Measurements from ENCODE around the gene UBE2V1. TPM values are rescaled to one million over a fixed set of nuclear protein-coding genes. Genes with fewer than 3 reads are reported as not detected.

The UBE2V1 gene
- polyA plus RNA-seq, 3 donors, result 62.2 to 95.5 (median 71.1) TPM

DNA sequence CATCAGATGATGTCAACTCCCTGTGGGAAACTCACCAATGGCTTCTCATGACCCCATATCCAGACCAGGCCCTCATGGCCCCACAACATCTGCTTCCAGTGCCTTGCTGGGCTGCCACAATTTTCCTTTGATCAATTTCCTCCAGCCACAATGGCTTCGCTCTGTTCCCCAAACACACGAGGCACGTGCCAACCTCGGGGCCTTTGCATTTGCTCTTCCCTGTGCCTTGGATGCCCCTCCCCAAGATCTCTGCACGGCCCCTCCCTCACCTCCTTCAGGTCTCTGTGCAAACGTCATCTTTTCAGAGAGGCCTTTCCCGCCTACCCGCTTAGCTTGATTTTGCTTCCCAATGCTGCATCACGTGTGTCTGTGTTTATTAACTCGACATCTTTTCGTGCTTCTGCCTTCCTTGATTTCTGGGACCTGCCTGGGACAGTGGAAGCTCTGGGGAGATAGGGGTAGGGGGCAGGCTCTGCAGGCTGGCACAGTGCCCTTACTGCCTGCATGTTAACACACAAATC lies 27.4 kb upstream of the UBE2V1 start:
- Mint-ChIP-seq H3K9me3 (no peaks in the 10 kb centered on the region), H3K27ac (peak overlapping the region in 4 of 7 donors; percentile 16 to 91 (median 48)), H3K4me3 (no peak overlapping the region), H3K27me3 (ENCODE audit: low read depth in 3 of 3) (peaks cover 0 to 2% (median 0%) of the 10 kb centered on the region in 3 donors), H3K36me3 (peaks cover 58 to 82% of the 10 kb centered on the region in 2 donors), H3K4me1 (peaks cover 33% of the 10 kb centered on the region)
- peak overlapping the region in 1 of 2 donors; percentile 52 for H3K27ac ChIP-seq (ENCODE audit: low read depth in 1 of 2, low read length in 2 of 2)
- H3K4me1 ChIP-seq (ENCODE audit: control insufficient read depth in 1 of 2, insufficient read depth in 2 of 2, low read length in 2 of 2), result peaks cover 17 to 22% of the 10 kb centered on the region in 2 donors
- no peak for DNase-seq
- no peak overlapping the region for H2AFZ ChIP-seq (ENCODE audit: insufficient read depth, low read depth, low read length, poor library complexity, severe bottlenecking)
- no peak overlapping the region for H3K4me2 ChIP-seq (replicated peaks; ENCODE audit: extremely low read depth, low read length, poor library complexity, severe bottlenecking)
- H4K20me1 ChIP-seq (ENCODE audit: insufficient read depth, low read length), result peaks cover 65% of the 10 kb centered on the region
- H3K9me3 ChIP-seq (replicated peaks in 1 of 2; ENCODE audit: control insufficient read depth in 1 of 2, insufficient read depth in 1 of 2, low read length in 2 of 2), result no peaks in the 10 kb centered on the region
- H3K27me3 ChIP-seq (ENCODE audit: control insufficient read depth in 2 of 2, insufficient read depth in 2 of 2, low read length in 2 of 2), result no peaks in the 10 kb centered on the region
- TF ChIP-seq, protein P1, sequence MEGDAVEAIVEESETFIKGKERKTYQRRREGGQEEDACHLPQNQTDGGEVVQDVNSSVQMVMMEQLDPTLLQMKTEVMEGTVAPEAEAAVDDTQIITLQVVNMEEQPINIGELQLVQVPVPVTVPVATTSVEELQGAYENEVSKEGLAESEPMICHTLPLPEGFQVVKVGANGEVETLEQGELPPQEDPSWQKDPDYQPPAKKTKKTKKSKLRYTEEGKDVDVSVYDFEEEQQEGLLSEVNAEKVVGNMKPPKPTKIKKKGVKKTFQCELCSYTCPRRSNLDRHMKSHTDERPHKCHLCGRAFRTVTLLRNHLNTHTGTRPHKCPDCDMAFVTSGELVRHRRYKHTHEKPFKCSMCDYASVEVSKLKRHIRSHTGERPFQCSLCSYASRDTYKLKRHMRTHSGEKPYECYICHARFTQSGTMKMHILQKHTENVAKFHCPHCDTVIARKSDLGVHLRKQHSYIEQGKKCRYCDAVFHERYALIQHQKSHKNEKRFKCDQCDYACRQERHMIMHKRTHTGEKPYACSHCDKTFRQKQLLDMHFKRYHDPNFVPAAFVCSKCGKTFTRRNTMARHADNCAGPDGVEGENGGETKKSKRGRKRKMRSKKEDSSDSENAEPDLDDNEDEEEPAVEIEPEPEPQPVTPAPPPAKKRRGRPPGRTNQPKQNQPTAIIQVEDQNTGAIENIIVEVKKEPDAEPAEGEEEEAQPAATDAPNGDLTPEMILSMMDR (IDR thresholded peaks at IDR 0.05), result no peak
- H3K9ac ChIP-seq (ENCODE audit: insufficient read depth, low read length, poor library complexity, severe bottlenecking), result no peak overlapping the region
- H3K4me3 ChIP-seq (replicated peaks in 1 of 3; ENCODE audit: low read depth in 2 of 3, low read length in 3 of 3), result no peak overlapping the region
- peaks cover 49 to 78% of the 10 kb centered on the region in 2 donors for H3K36me3 ChIP-seq (replicated peaks in 1 of 2; ENCODE audit: control insufficient read depth in 1 of 2, insufficient read depth in 2 of 2, low read length in 2 of 2)
- H3K79me2 ChIP-seq (ENCODE audit: insufficient read depth, low read length), result peaks cover 72% of the 10 kb centered on the region
- 95% methylated on average over 3 of the region's 11 CpGs for WGBS (ENCODE audit: insufficient coverage)
- intact Hi-C loops (cut with micrococcal nuclease), result no loop called here

GRCh38 chr20:50138479-50139393 lies 25.8 kb upstream of the UBE2V1 start:
- Histone ChIP-seq H3K27me3 (ENCODE audit: control insufficient read depth in 2 of 2, insufficient read depth in 2 of 2, low read length in 2 of 2) (no peaks in the 10 kb centered on the region), H4K20me1 (ENCODE audit: insufficient read depth, low read length) (peaks cover 81% of the 10 kb centered on the region), H3K36me3 (replicated peaks in 1 of 2; ENCODE audit: control insufficient read depth in 1 of 2, insufficient read depth in 2 of 2, low read length in 2 of 2) (peaks cover 58 to 95% of the 10 kb centered on the region in 2 donors), H3K4me3 (replicated peaks in 1 of 3; ENCODE audit: low read depth in 2 of 3, low read length in 3 of 3) (no peak overlapping the region), H3K9ac (ENCODE audit: insufficient read depth, low read length, poor library complexity, severe bottlenecking) (no peak overlapping the region), H2AFZ (ENCODE audit: insufficient read depth, low read depth, low read length, poor library complexity, severe bottlenecking) (no peak overlapping the region), H3K79me2 (ENCODE audit: insufficient read depth, low read length) (peaks cover 68% of the 10 kb centered on the region), H3K27ac (ENCODE audit: low read depth in 1 of 2, low read length in 2 of 2) (peak overlapping the region; percentile 11 to 49), H3K4me1 (ENCODE audit: control insufficient read depth in 1 of 2, insufficient read depth in 2 of 2, low read length in 2 of 2) (peaks cover under 1 to 8% of the 10 kb centered on the region in 2 donors), H3K9me3 (replicated peaks in 1 of 2; ENCODE audit: control insufficient read depth in 1 of 2, insufficient read depth in 1 of 2, low read length in 2 of 2) (no peaks in the 10 kb centered on the region), H3K4me2 (replicated peaks; ENCODE audit: extremely low read depth, low read length, poor library complexity, severe bottlenecking) (no peak overlapping the region)
- peak overlapping the region in 5 of 7 donors; percentile 26 to 90 (median 55) for H3K27ac Mint-ChIP-seq
- no peak overlapping the region for H3K4me3 Mint-ChIP-seq
- no peak for DNase-seq
- H3K4me1 Mint-ChIP-seq, result peaks cover 26% of the 10 kb centered on the region
- H3K36me3 Mint-ChIP-seq, result peaks cover 61 to 97% of the 10 kb centered on the region in 2 donors
- H3K9me3 Mint-ChIP-seq, result no peaks in the 10 kb centered on the region
- intact Hi-C loops (cut with micrococcal nuclease), result no loop called here
- TF ChIP-seq, protein P1 (IDR thresholded peaks at IDR 0.05), result no peak
- H3K27me3 Mint-ChIP-seq (ENCODE audit: low read depth in 3 of 3), result peaks cover 0 to 2% (median 1%) of the 10 kb centered on the region in 3 donors
- 92% methylated on average over 26 of the region's 29 CpGs for WGBS (ENCODE audit: insufficient coverage)
